Liver (tissue), 2 donors: ENCODE results near the gene GMDS.

Experiments used
- TF ChIP-seq, protein P1 (sequence below): fragments of 150-350 bp; IDR thresholded peaks from 2 replicates; pipeline ENCODE4 v1.5.1; 2017; ENCODE audit warnings: improper control_type of control experiment, low read depth, low read length; ENCODE audit not compliant: missing input control
- TF ChIP-seq, protein P2 (sequence below): IDR thresholded peaks from 2 replicates; pipeline ENCODE4 v1.6.1; 2016; ENCODE audit warnings: antibody characterized with exemption, mild to moderate bottlenecking
- donor health status: healthy.

DNA sequence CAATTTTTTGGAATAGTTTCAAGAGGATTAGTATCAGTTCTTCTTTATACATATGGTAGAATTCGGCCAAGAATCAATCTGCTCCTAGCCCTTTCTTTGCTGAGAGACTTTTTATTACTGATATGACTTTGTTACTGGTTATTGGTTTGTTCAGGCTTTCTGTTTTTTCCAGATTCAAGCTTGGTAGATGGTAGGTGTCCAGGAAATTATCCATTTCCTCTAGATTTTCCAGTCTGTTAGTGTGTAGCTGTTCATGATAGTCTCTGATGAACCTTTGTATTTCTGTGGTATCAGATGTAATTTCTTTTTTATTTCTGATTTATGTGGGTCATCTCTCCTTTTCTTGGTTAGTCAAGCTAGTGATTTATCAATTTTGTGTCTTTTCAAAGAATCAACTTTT, 167.6 kb downstream of the GMDS start:
- TF ChIP-seq, protein P1, sequence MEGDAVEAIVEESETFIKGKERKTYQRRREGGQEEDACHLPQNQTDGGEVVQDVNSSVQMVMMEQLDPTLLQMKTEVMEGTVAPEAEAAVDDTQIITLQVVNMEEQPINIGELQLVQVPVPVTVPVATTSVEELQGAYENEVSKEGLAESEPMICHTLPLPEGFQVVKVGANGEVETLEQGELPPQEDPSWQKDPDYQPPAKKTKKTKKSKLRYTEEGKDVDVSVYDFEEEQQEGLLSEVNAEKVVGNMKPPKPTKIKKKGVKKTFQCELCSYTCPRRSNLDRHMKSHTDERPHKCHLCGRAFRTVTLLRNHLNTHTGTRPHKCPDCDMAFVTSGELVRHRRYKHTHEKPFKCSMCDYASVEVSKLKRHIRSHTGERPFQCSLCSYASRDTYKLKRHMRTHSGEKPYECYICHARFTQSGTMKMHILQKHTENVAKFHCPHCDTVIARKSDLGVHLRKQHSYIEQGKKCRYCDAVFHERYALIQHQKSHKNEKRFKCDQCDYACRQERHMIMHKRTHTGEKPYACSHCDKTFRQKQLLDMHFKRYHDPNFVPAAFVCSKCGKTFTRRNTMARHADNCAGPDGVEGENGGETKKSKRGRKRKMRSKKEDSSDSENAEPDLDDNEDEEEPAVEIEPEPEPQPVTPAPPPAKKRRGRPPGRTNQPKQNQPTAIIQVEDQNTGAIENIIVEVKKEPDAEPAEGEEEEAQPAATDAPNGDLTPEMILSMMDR: no peak
- TF ChIP-seq, protein P2, sequence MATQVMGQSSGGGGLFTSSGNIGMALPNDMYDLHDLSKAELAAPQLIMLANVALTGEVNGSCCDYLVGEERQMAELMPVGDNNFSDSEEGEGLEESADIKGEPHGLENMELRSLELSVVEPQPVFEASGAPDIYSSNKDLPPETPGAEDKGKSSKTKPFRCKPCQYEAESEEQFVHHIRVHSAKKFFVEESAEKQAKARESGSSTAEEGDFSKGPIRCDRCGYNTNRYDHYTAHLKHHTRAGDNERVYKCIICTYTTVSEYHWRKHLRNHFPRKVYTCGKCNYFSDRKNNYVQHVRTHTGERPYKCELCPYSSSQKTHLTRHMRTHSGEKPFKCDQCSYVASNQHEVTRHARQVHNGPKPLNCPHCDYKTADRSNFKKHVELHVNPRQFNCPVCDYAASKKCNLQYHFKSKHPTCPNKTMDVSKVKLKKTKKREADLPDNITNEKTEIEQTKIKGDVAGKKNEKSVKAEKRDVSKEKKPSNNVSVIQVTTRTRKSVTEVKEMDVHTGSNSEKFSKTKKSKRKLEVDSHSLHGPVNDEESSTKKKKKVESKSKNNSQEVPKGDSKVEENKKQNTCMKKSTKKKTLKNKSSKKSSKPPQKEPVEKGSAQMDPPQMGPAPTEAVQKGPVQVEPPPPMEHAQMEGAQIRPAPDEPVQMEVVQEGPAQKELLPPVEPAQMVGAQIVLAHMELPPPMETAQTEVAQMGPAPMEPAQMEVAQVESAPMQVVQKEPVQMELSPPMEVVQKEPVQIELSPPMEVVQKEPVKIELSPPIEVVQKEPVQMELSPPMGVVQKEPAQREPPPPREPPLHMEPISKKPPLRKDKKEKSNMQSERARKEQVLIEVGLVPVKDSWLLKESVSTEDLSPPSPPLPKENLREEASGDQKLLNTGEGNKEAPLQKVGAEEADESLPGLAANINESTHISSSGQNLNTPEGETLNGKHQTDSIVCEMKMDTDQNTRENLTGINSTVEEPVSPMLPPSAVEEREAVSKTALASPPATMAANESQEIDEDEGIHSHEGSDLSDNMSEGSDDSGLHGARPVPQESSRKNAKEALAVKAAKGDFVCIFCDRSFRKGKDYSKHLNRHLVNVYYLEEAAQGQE: no peak
